ENCODE data around the gene SEPTIN2. TPM values are rescaled to one million over a fixed set of nuclear protein-coding genes. Genes with fewer than 3 reads are reported as not detected.

The SEPTIN2 gene
- total RNA-seq, 1 experiment from 2014 or later: 353 TPM

DNA sequence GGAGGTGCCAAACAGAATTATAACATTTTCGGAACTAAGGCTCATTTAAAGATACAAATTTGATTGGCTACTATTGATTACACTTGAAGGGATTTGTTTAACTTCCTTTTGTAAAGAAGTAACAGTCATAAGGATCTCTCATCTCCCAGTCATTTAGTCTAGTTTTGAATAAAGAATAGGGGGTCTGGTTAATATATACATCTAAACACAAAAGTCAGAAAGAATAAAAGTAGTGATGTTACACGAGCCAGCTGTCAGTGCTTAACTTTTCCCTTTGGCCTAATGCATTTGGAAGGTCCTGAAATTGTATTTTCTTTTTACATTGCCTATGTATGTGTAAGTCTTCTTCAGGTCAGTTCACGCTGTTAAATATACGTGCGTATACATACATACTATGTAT lies 8.1 kb downstream of the SEPTIN2 start:
- H3K4me3 Mint-ChIP-seq: no peak overlapping the region
- TF ChIP-seq ZSCAN18 (CRISPR knock-in tag; IDR thresholded peaks at IDR 0.05) (no peak), EMX1 (CRISPR knock-in tag; IDR thresholded peaks at IDR 0.05) (no peak), CREM (CRISPR knock-in tag; IDR thresholded peaks at IDR 0.05) (no peak), FOXK1 (CRISPR knock-in tag; IDR thresholded peaks at IDR 0.05) (no peak), ELF4 (CRISPR knock-in tag; IDR thresholded peaks at IDR 0.05; ENCODE audit: low read depth) (no peak), ERG (CRISPR knock-in tag; IDR thresholded peaks at IDR 0.05) (no peak), ZNF263 (CRISPR knock-in tag; IDR thresholded peaks at IDR 0.05; ENCODE audit: low read depth) (no peak), HMGA2 (CRISPR knock-in tag; IDR thresholded peaks at IDR 0.05) (no peak), NFE2L1 (CRISPR knock-in tag; IDR thresholded peaks at IDR 0.05) (no peak), ZNF423 (CRISPR knock-in tag; IDR thresholded peaks at IDR 0.05) (no peak), SMAD3 (CRISPR knock-in tag; IDR thresholded peaks at IDR 0.05; ENCODE audit: borderline replicate concordance) (no peak), TP53 (CRISPR knock-in tag; IDR thresholded peaks at IDR 0.05) (no peak), MYBL2 (CRISPR knock-in tag; IDR thresholded peaks at IDR 0.05) (no peak), OVOL2 (CRISPR knock-in tag; IDR thresholded peaks at IDR 0.05; ENCODE audit: borderline replicate concordance) (no peak)
- TF ChIP-seq, protein P1, sequence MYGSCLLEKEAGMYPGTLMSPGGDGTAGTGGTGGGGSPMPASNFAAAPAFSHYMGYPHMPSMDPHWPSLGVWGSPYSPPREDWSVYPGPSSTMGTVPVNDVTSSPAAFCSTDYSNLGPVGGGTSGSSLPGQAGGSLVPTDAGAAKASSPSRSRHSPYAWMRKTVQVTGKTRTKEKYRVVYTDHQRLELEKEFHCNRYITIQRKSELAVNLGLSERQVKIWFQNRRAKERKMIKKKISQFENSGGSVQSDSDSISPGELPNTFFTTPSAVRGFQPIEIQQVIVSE (CRISPR knock-in tag; IDR thresholded peaks at IDR 0.05; ENCODE audit: borderline replicate concordance): no peak
- TF ChIP-seq, protein P2, sequence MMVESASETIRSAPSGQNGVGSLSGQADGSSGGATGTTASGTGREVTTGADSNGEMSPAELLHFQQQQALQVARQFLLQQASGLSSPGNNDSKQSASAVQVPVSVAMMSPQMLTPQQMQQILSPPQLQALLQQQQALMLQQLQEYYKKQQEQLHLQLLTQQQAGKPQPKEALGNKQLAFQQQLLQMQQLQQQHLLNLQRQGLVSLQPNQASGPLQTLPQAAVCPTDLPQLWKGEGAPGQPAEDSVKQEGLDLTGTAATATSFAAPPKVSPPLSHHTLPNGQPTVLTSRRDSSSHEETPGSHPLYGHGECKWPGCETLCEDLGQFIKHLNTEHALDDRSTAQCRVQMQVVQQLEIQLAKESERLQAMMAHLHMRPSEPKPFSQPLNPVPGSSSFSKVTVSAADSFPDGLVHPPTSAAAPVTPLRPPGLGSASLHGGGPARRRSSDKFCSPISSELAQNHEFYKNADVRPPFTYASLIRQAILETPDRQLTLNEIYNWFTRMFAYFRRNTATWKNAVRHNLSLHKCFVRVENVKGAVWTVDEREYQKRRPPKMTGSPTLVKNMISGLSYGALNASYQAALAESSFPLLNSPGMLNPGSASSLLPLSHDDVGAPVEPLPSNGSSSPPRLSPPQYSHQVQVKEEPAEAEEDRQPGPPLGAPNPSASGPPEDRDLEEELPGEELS (CRISPR knock-in tag; IDR thresholded peaks at IDR 0.05): no peak
- no peaks in the 10 kb centered on the region for H3K27me3 Mint-ChIP-seq (ENCODE audit: low read depth)
- H3K36me3 Mint-ChIP-seq: peaks cover 37% of the 10 kb centered on the region
- ChIA-PET POLR2A (no interaction called here), CTCF (interaction anchor here (0.6 to 1.2 kb wide), 2 partner anchors 10 to 68 kb away, joined by 3 read pairs; no protein-coding TSS in a partner anchor)
- peak overlapping the region; percentile 31; the same call in 1 of the 2 replicates for H3K27ac Mint-ChIP-seq
- no peaks in the 10 kb centered on the region for H3K9me3 Mint-ChIP-seq
- ATAC-seq (no peak), DNase-seq (ENCODE audit: low spot score) (no peak)
- H3K4me1 Mint-ChIP-seq: peaks cover 38% of the 10 kb centered on the region

DNA sequence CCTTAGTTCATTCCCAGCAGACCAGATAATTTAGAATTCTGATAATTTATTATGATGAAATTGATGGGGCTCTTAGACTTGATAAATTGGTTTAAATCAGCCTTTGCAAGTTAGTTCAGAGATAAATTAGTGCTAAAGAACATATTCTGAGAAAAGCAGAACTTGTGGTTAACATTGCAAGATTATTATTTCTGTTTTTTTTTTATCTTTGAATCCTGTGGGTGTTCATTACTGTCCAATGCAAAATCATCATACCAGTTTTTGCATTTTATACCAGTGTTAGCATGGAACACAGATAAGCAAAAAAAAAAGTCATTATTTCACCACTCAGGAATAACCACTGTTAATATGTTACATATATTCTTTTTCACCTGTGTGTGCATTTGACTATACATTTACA lies 9.1 kb downstream of the SEPTIN2 start:
- ChIA-PET POLR2A (no interaction called here), CTCF (interaction anchor here (0.6 kb wide), 1 partner anchor 11 kb away, joined by 3 read pairs; no protein-coding TSS in a partner anchor)
- H3K27me3 Mint-ChIP-seq (ENCODE audit: low read depth): no peaks in the 10 kb centered on the region
- no peaks in the 10 kb centered on the region for H3K9me3 Mint-ChIP-seq
- ATAC-seq: no peak
- H3K27ac Mint-ChIP-seq: no peak overlapping the region
- TF ChIP-seq IRF2 (CRISPR knock-in tag; IDR thresholded peaks at IDR 0.05; ENCODE audit: borderline replicate concordance, low read depth) (no peak), STAT6 (CRISPR knock-in tag; conservative IDR thresholded peaks at IDR 0.05; ENCODE audit: low read depth) (no peak)
- TF ChIP-seq, protein P3, sequence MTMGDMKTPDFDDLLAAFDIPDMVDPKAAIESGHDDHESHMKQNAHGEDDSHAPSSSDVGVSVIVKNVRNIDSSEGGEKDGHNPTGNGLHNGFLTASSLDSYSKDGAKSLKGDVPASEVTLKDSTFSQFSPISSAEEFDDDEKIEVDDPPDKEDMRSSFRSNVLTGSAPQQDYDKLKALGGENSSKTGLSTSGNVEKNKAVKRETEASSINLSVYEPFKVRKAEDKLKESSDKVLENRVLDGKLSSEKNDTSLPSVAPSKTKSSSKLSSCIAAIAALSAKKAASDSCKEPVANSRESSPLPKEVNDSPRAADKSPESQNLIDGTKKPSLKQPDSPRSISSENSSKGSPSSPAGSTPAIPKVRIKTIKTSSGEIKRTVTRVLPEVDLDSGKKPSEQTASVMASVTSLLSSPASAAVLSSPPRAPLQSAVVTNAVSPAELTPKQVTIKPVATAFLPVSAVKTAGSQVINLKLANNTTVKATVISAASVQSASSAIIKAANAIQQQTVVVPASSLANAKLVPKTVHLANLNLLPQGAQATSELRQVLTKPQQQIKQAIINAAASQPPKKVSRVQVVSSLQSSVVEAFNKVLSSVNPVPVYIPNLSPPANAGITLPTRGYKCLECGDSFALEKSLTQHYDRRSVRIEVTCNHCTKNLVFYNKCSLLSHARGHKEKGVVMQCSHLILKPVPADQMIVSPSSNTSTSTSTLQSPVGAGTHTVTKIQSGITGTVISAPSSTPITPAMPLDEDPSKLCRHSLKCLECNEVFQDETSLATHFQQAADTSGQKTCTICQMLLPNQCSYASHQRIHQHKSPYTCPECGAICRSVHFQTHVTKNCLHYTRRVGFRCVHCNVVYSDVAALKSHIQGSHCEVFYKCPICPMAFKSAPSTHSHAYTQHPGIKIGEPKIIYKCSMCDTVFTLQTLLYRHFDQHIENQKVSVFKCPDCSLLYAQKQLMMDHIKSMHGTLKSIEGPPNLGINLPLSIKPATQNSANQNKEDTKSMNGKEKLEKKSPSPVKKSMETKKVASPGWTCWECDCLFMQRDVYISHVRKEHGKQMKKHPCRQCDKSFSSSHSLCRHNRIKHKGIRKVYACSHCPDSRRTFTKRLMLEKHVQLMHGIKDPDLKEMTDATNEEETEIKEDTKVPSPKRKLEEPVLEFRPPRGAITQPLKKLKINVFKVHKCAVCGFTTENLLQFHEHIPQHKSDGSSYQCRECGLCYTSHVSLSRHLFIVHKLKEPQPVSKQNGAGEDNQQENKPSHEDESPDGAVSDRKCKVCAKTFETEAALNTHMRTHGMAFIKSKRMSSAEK (CRISPR knock-in tag; IDR thresholded peaks at IDR 0.05; ENCODE audit: borderline replicate concordance): no peak
- H3K36me3 Mint-ChIP-seq: peaks cover 46% of the 10 kb centered on the region
- no peak overlapping the region for H3K4me3 Mint-ChIP-seq
- DNase-seq (ENCODE audit: low spot score): no peak
- H3K4me1 Mint-ChIP-seq: peaks cover 36% of the 10 kb centered on the region
